Activated naive CD4-positive, alpha-beta T cell treated with anti-CD3 and anti-CD28 coated beads, Interleukin-2, amount 10 ng/mL, durations not matched to agents 7 days and 5 days (primary cell): ENCODE measurements around the gene PLXNA2.

Experiments
- CTCF ChIA-PET: fragments of 350-600 bp; sonication (Branson Sonifier 250); formaldehyde crosslinking; loops from one replicate; lab custom pipeline; 2021; ENCODE audit warnings: antibody characterized with exemption; lab: Charles Lee
- DNase-seq: peaks from one replicate; pipeline ENCODE4 v3.0.0-alpha.2; 2020
- H3K27ac Mint-ChIP-seq: one replicate; pipeline ENCODE4 v1.8.0; 2021; ENCODE audit warnings: mild to moderate bottlenecking, moderate library complexity, mixed read lengths
- H3K27me3 Mint-ChIP-seq: one replicate; pipeline ENCODE4 v1.8.0; 2021; ENCODE audit warnings: mild to moderate bottlenecking, mixed read lengths
- H3K36me3 Mint-ChIP-seq: one replicate; pipeline ENCODE4 v1.8.0; 2021; ENCODE audit warnings: mixed read lengths
- H3K4me1 Mint-ChIP-seq: one replicate; pipeline ENCODE4 v1.8.0; 2021; ENCODE audit warnings: mixed read lengths
- H3K4me3 Mint-ChIP-seq: one replicate; pipeline ENCODE4 v1.8.0; 2021; ENCODE audit warnings: mild to moderate bottlenecking, moderate library complexity, mixed read lengths
- H3K9me3 Mint-ChIP-seq: one replicate; pipeline ENCODE4 v1.8.0; 2021; ENCODE audit warnings: mixed read lengths

PLXNA2 gene

GRCh38 chr1:208025031-208025430 is 219.2 kb downstream of the PLXNA2 start:
- H3K4me1 Mint-ChIP-seq: no peaks in the 10 kb centered on the region
- no peaks in the 10 kb centered on the region for H3K9me3 Mint-ChIP-seq
- peaks cover 38% of the 10 kb centered on the region for H3K27me3 Mint-ChIP-seq
- H3K4me3 Mint-ChIP-seq: no peak overlapping the region
- no peaks in the 10 kb centered on the region for H3K36me3 Mint-ChIP-seq
- H3K27ac Mint-ChIP-seq: no peak overlapping the region
- no peak for DNase-seq
- CTCF ChIA-PET: interaction anchor here (0.6 to 9.9 kb wide), 3 partner anchors 29 to 70 kb away, joined by 3 to 136 read pairs (median 3); no protein-coding TSS in a partner anchor

- H3K27me3 Mint-ChIP-seq: peaks cover 33% of the 10 kb centered on the region
- no peak overlapping the region for H3K27ac Mint-ChIP-seq
- H3K9me3 Mint-ChIP-seq: no peaks in the 10 kb centered on the region
- H3K4me3 Mint-ChIP-seq: no peak overlapping the region
- DNase-seq: no peak
- H3K4me1 Mint-ChIP-seq: no peaks in the 10 kb centered on the region
- H3K36me3 Mint-ChIP-seq: no peaks in the 10 kb centered on the region
- CTCF ChIA-PET: interaction anchor here (1.1 to 9.9 kb wide), 3 partner anchors 65 to 70 kb away, joined by 3 to 136 read pairs (median 6); no protein-coding TSS in a partner anchor
These were observed 219.8 kb downstream of the PLXNA2 start for GRCh38 chr1:208024406-208024805.

DNA sequence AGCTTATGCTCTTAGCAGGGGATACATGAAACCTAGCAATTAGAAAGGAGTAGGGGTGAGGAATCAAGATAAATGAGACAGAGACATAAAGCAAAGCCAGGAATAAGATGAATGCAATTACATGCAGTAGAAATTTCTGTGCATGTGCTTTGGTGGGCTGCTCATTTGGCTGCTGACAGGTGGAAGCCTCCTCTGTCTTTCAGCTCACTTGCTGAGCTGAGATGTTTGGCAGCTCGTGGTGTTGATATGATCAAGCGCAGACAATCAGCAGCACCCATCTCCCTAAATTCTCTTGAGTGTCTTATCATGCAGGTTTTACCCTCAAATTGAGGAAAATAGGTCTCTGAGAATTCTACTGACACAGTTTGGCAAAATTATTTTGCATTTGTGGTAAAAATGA is 224.9 kb downstream of the PLXNA2 start:
- Mint-ChIP-seq H3K27ac (no peak overlapping the region), H3K9me3 (no peaks in the 10 kb centered on the region), H3K4me3 (no peak overlapping the region), H3K4me1 (no peaks in the 10 kb centered on the region), H3K36me3 (no peaks in the 10 kb centered on the region), H3K27me3 (peaks cover 22% of the 10 kb centered on the region)
- DNase-seq: no peak
- CTCF ChIA-PET: interaction anchor here (1.4 to 9.9 kb wide), 2 partner anchors 10 to 76 kb away, joined by 3 to 136 read pairs; no protein-coding TSS in a partner anchor

GRCh38 chr1:208015255-208015654 is 228.9 kb downstream of the PLXNA2 start:
- CTCF ChIA-PET: interaction anchor here (1.3 kb wide), 1 partner anchor 82 kb away, joined by 3 read pairs; no protein-coding TSS in a partner anchor
- no peak for DNase-seq
- Mint-ChIP-seq H3K4me1 (no peaks in the 10 kb centered on the region), H3K9me3 (no peaks in the 10 kb centered on the region), H3K27ac (no peak overlapping the region), H3K27me3 (peaks cover 13% of the 10 kb centered on the region), H3K4me3 (no peak overlapping the region), H3K36me3 (no peaks in the 10 kb centered on the region)

DNA sequence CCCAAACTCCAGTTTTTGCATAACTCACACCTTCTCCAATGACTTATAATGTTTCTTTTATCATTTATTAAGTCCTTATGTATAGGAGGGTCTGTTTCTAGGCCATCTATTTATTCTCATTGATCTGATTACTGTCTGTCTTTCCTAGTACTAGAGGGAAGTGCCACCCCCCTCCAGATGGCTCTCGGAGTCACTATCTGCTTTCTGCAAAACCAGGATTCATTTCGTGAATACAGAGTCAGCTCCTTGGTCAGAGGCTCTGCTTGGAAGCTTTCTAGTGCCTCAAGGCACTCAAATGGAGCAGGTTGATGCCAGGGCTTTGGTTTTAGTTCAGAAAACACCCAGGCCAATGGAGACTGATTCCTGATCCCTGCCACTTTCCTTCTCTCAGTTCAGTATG is 231.0 kb downstream of the PLXNA2 start:
- no peaks in the 10 kb centered on the region for H3K9me3 Mint-ChIP-seq
- CTCF ChIA-PET: interaction anchor here (0.9 to 2.0 kb wide), 6 partner anchors 8 to 128 kb away, joined by 3 to 6 read pairs (median 3); no protein-coding TSS in a partner anchor
- no peak overlapping the region for H3K4me3 Mint-ChIP-seq
- no peak for DNase-seq
- no peaks in the 10 kb centered on the region for H3K4me1 Mint-ChIP-seq
- no peak overlapping the region for H3K27ac Mint-ChIP-seq
- H3K36me3 Mint-ChIP-seq: no peaks in the 10 kb centered on the region
- peaks cover 12% of the 10 kb centered on the region for H3K27me3 Mint-ChIP-seq

- no peaks in the 10 kb centered on the region for H3K36me3 Mint-ChIP-seq
- H3K27ac Mint-ChIP-seq: no peak overlapping the region
- no peaks in the 10 kb centered on the region for H3K4me1 Mint-ChIP-seq
- peaks cover 9% of the 10 kb centered on the region for H3K27me3 Mint-ChIP-seq
- CTCF ChIA-PET: interaction anchor here (0.9 to 2.0 kb wide), 5 partner anchors 9 to 233 kb away, joined by 3 to 6 read pairs (median 3); no protein-coding TSS in a partner anchor
- H3K9me3 Mint-ChIP-seq: no peaks in the 10 kb centered on the region
- no peak overlapping the region for H3K4me3 Mint-ChIP-seq
- no peak for DNase-seq
These were observed 231.5 kb downstream of the PLXNA2 start for GRCh38 chr1:208012721-208013120.

- no peak overlapping the region for H3K27ac Mint-ChIP-seq
- H3K4me3 Mint-ChIP-seq: no peak overlapping the region
- no peaks in the 10 kb centered on the region for H3K4me1 Mint-ChIP-seq
- H3K9me3 Mint-ChIP-seq: no peaks in the 10 kb centered on the region
- CTCF ChIA-PET: no interaction called here
- H3K27me3 Mint-ChIP-seq: peaks cover 9% of the 10 kb centered on the region
- no peak for DNase-seq
- H3K36me3 Mint-ChIP-seq: no peaks in the 10 kb centered on the region
These were observed 233.6 kb downstream of the PLXNA2 start for GRCh38 chr1:208010487-208011071.

GRCh38 chr1:208009706-208010444 is 234.3 kb downstream of the PLXNA2 start:
- Mint-ChIP-seq H3K4me1 (no peaks in the 10 kb centered on the region), H3K27me3 (peaks cover 9% of the 10 kb centered on the region), H3K27ac (no peak overlapping the region), H3K9me3 (no peaks in the 10 kb centered on the region), H3K36me3 (no peaks in the 10 kb centered on the region), H3K4me3 (no peak overlapping the region)
- CTCF ChIA-PET: interaction anchor here (0.8 to 1.4 kb wide), 3 partner anchors 10 to 77 kb away, joined by 3 read pairs; no protein-coding TSS in a partner anchor
- no peak for DNase-seq

- no peak overlapping the region for H3K4me3 Mint-ChIP-seq
- CTCF ChIA-PET: interaction anchor here (0.8 to 1.4 kb wide), 4 partner anchors 11 to 77 kb away, joined by 3 read pairs; no protein-coding TSS in a partner anchor
- no peak overlapping the region for H3K27ac Mint-ChIP-seq
- DNase-seq: no peak
- H3K9me3 Mint-ChIP-seq: no peaks in the 10 kb centered on the region
- peaks cover 9% of the 10 kb centered on the region for H3K27me3 Mint-ChIP-seq
- H3K4me1 Mint-ChIP-seq: no peaks in the 10 kb centered on the region
- no peaks in the 10 kb centered on the region for H3K36me3 Mint-ChIP-seq
These were observed 234.9 kb downstream of the PLXNA2 start for GRCh38 chr1:208009303-208009702.

DNA sequence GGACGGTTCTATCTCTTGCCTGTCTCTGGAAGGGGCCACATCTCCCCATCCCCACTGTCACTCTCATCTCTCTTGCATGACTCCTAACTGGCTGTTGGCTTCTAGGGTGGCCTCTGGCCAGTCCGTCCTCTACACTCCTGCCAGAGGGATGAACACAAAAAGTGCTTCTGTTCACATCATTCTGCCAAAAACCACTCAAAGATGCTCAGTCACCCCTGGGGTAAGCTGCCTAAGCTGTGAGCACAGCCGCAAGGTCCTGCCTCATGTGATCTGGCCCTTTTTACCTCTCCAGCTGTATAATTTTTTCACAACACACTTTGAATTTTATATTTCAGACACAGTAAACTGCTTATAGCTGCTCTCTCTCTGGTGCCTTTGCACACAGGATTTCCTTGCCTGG is 235.7 kb downstream of the PLXNA2 start:
- Mint-ChIP-seq H3K36me3 (no peaks in the 10 kb centered on the region), H3K4me1 (no peaks in the 10 kb centered on the region), H3K27me3 (peaks cover 9% of the 10 kb centered on the region), H3K27ac (no peak overlapping the region), H3K4me3 (no peak overlapping the region), H3K9me3 (no peaks in the 10 kb centered on the region)
- CTCF ChIA-PET: interaction anchor here (1.1 to 1.4 kb wide), 2 partner anchors 11 kb away, joined by 3 read pairs; no protein-coding TSS in a partner anchor
- no peak for DNase-seq

- no peak for DNase-seq
- no peaks in the 10 kb centered on the region for H3K9me3 Mint-ChIP-seq
- H3K36me3 Mint-ChIP-seq: no peaks in the 10 kb centered on the region
- peaks cover 5% of the 10 kb centered on the region for H3K27me3 Mint-ChIP-seq
- H3K4me3 Mint-ChIP-seq: no peak overlapping the region
- H3K27ac Mint-ChIP-seq: no peak overlapping the region
- H3K4me1 Mint-ChIP-seq: no peaks in the 10 kb centered on the region
- CTCF ChIA-PET: interaction anchor here (0.9 to 1.1 kb wide), 2 partner anchors 10 to 124 kb away, joined by 3 read pairs; no protein-coding TSS in a partner anchor
These were observed 236.2 kb downstream of the PLXNA2 start for GRCh38 chr1:208007938-208008342.

GRCh38 chr1:208007319-208007937 is 236.8 kb downstream of the PLXNA2 start:
- CTCF ChIA-PET: interaction anchor here (0.8 to 0.9 kb wide), 3 partner anchors 9 to 125 kb away, joined by 3 read pairs; no protein-coding TSS in a partner anchor
- H3K27ac Mint-ChIP-seq: no peak overlapping the region
- no peak for DNase-seq
- H3K4me1 Mint-ChIP-seq: no peaks in the 10 kb centered on the region
- H3K9me3 Mint-ChIP-seq: no peaks in the 10 kb centered on the region
- H3K27me3 Mint-ChIP-seq: peaks cover 8% of the 10 kb centered on the region
- no peaks in the 10 kb centered on the region for H3K36me3 Mint-ChIP-seq
- H3K4me3 Mint-ChIP-seq: no peak overlapping the region

GRCh38 chr1:208006258-208006920 is 237.8 kb downstream of the PLXNA2 start:
- Mint-ChIP-seq H3K4me3 (no peak overlapping the region), H3K27me3 (peaks cover 16% of the 10 kb centered on the region), H3K9me3 (no peaks in the 10 kb centered on the region), H3K27ac (no peak overlapping the region), H3K36me3 (no peaks in the 10 kb centered on the region), H3K4me1 (no peaks in the 10 kb centered on the region)
- no peak for DNase-seq
- CTCF ChIA-PET: interaction anchor here (0.8 kb wide), 2 partner anchors 8 to 15 kb away, joined by 3 read pairs; no protein-coding TSS in a partner anchor
